ENCODE results near the gene USB1.
"Not testable (repeated sequence)": the region's sequence is repeated elsewhere in the genome, so short reads cannot be mapped to it uniquely, and the experiment has no call there.

USB1 gene

DNA sequence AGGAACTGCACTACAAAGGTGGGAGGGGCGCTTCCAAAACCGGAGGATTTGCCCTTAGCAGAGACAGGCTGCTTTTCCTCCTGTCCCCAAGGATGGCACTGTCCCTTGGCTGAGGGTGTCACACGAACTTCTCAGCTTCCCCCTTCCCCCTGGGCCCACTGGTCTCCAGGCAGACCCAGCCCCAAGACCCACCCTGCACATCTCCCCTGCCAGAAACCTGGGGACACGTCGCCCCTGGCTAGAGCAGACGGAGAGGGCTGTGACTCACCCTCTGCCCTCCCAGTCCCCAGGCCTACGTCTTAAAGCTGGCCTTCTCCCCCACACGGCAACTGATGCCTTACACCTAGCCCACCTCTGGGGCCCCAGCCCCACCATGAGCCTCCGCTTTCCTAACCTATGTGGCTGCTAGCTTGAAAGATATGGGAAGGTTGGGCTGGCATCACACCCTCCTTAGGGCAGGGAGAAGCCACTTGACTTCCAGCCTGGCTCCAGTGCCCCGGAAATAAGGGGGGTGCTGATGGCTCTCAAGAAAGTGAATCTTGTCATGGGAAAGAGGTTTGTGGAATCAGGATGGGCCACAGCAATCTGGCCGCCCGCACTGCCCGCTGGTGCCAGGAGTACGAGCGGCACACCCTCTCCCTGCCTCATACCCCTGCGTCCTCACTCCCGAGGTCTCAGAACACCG, 5.3 kb upstream of the USB1 start:
- DNase-seq = no peak

DNA sequence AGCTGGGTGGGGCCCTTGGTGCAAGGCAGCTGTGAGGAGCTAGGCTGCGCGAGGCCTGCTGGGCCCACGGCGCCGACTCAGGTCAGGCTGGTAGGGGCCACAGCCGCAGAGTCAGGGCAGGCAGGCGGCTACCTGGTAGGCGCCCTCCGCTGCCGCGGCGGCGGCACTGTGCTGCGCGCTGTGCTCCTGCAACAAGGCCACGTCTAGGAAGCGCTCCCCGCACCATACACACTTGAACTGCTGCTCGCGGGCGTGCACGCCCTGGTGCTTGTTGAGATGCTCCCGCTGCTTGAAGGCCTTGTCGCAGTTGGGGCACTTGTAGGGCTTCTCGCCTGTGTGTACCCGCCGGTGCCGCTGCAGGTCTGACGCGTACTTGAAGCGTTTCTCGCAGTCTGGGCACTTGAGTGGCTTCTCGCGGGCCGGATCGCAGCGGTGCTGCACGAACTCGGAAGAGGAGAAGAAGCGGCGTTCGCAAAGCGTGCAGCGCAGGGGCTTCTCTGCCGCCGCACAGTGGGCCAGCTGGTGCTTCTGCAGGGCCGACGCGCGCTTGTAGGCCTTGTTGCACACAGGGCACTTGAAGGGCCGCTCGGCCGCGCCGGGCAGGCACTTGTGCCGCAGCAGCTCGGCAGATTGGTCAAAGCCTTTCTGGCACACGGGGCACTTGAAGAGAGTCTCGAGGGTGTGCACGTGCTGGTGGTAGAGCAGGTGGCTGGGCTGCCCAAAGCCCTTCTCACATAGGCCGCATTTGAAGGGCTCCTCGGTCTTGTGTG, 4.6 kb upstream of the USB1 start:
- no peak for DNase-seq

DNA sequence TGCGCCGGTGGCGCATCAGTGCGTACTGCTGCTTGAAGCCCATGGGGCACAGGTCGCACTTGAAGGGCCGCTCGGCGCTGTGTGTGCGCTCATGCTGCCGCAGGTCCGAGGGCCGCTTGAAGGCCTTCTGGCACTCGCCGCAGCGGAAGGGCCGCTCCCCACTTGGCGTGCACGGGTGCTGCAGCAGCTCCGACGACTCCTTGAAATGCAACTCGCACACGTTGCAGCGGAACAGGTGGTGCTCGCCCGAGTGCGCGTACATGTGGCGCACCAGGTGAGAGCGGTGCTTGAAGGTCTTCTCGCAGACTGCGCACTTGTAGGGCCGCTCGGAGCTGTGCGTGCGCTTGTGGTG, 4.1 kb upstream of the USB1 start:
- DNase-seq = no peak

DNA sequence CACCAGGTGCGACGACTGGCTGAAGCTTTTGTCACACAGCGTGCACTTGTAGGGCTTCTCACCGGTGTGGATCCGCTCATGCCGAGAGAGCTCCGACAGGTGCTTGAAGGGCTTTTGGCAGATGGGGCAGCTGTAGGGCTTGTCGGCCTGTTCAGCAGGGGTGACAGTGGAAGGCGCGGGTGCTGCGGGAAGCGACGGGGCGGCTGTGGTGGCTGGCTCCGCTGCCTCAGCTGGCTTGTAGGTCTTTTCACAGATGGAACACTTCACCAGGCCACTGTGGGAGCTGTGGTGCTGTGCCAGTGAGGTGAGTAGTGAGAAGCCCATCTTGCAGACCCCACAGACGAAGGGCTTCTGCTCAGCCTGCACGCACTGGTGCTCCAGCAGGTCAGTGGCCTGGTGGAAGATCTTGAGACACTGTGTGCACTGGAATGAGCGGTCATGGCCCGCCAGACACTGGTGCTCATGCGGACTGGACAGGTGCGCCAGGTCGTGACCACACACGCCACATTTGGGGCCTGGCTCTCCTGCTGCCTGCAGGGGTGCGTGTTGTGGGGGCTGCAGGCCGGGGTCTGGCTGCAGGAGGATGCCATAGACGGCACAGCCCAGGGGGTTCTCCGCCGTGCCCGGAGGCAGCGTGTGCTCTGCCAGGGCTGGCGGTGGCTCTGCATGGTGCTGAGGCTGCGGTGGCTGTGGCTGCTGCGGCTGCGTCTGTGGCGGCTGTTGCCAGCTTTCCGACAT, 3.5 kb upstream of the USB1 start:
- no peak for DNase-seq

DNA sequence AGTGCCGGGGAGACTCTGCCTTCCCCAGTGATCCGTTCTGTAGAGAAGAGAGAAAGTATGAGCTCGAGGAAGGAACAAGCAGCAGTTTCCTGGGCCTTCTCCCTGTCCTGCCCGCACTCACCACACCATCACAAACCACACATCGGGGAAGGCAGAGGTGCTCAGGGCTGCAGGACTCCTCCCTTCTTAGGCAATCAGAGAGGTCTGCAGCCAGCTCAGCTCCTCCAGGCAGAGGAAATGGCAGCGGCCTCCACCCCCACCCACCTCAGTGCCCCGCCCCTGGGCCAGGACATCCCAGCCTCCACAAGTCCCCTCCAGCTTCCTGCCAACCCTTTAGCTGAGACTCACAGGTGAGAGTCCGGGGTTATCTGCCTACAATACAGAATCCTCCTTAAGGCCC, 2.7 kb upstream of the USB1 start:
- peak; percentile 23 to 28 for DNase-seq

GRCh38 chr16:57998992-57999365, 2.2 kb upstream of the USB1 start:
- peak; percentile 12 to 14 for DNase-seq

GRCh38 chr16:57999366-57999970, 1.7 kb upstream of the USB1 start:
- DNase-seq = peak; percentile 25 to 29

DNA sequence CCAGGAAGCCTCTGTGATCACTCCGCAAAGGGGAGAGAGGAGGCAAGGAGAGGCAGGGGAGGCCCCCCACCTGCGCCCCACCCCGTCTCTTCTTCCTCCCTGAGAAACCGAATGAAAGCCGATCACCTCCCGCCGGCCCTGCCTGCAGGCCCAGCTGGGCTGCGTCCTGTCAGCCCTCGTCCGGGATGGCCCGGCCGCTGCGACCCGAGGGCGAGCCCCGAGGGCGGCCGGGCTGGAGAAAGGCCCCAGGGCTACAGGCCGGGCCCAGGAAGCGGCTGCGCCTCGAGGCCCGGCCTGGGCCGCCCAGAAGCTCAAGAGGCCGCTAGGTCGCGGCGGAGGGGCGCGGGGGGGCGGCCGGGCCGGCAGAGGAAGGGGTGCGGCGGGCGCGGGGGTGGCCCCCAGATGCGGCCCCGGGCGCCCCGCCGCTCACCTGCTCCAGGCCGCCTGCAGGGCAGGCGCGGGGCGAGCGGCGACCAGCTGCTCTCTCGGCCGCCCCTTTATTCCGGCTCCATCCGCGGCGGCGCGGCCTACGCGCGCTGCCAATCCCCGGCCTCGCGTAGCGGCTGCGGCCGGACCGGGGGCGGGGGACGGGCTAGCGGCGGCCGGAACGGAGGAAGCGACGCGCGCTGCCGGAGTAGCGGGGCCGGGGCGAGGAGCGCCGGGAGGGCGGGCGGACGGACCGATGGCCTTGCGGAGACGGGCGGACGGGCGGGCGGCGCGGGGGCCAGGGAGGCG, 1.1 kb upstream of the USB1 start, which contains the start of gene ZNF319:
Gene ZNF319, minus strand, starts transcription at position 702 of the 735 bp plus-strand sequence. CDS start 2,407 bp downstream, outside the sequence.
- peak in 1 of 2 donors; percentile 5 for DNase-seq

- no peak for DNase-seq
These were observed 691 bp downstream of the USB1 start for GRCh38 chr16:58001781-58002415.

DNA sequence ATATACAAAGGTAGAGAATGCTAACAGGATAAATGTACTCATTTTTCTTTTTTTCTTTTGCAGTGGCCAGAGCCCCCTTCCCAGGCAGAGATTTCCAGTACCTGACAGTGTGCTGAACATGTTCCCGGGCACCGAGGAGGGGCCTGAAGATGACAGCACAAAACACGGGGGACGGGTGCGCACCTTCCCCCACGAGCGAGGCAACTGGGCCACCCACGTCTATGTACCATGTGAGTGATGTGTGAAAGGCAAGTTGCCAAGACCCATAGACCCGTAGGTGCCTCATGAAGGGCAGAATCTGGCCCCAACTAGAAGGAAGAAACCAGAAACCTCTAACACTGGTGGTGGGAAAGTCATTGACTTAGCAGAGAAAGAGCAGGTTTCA, 1.2 kb downstream of the USB1 start:
- no peak for DNase-seq

- no peak for DNase-seq
These were observed 1.7 kb downstream of the USB1 start for GRCh38 chr16:58002936-58003335.

GRCh38 chr16:58004736-58005135, 3.5 kb downstream of the USB1 start:
- DNase-seq = not testable (repeated sequence)

- no peak for DNase-seq
These were observed 8.7 kb downstream of the USB1 start for GRCh38 chr16:58009856-58010416.

DNA sequence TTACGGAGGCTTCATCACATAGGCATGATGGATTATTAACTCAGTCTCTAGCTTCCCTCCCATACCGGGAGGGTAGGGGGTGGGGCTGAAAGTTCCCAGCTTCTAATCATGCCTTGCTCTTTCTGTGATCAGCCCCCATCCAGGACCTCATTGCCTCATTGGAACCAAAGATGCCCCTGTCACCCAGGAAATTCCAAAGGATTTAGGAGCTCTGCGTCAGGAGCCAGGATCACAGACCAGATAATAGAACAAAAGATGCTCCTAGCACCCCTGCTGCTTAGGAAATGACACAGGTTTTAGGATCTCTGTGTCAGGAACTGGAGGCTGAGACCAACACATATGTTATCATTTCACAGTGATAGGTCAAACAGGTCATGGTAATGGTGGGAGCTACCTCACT, 9.7 kb downstream of the USB1 start:
- DNase-seq = no peak

DNA sequence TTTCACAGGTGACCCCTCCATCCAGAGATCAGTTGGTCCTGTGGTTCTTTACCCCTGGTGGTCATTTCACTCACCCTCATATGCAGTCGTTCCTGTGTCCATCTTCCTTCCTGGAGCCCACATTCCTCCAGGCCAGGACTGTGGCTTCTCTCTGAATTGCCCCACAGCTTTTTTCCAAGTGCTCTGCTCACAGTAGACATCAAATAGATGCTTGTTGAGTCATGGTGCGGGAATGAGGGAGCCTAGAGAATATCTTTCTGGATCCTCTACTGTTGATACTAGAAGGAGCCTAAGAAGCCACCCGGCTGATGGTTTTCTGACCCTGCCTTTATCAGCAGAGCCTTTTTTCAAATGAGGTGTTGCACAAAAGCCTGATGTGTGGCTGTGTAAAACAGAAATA, 10.4 kb downstream of the USB1 start:
- DNase-seq = no peak

GRCh38 chr16:58012481-58012880, 11.3 kb downstream of the USB1 start:
- DNase-seq = no peak

DNA sequence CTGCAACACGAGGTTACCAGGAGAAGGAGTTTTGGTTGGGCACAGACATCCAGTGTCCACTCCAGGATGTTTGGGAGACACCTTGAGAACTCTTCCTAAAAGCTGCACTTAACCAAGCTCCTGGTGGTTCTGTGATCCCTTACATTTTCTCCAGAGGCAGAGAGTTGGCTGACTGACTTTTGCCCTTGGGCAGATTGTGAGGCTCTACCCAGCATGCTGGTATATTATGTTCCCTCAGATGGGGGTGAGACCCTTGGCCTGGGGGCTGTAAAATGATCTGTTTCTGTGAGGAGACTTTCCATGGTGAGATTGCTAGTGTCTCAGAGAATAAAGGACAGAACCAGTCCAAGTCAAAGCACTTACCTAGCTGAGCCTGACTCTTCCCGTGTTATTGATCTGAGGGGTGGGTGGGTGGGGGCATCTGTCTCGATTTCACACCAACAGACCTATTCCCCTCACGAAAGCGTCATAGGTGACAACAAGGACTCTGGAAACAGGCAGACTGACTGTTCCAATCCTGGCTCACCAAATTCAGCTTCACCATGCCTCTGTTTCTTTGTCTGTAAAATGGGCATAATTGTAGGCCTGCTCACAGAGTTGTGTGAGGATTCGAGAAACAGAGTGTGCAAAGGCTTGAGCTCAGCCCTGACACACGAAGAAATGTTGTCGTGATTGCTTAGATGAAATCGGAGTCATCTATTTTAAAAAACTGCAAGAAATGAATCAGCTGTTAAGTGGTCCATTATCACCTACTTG, 12.2 kb downstream of the USB1 start:
- DNase-seq = no peak

DNA sequence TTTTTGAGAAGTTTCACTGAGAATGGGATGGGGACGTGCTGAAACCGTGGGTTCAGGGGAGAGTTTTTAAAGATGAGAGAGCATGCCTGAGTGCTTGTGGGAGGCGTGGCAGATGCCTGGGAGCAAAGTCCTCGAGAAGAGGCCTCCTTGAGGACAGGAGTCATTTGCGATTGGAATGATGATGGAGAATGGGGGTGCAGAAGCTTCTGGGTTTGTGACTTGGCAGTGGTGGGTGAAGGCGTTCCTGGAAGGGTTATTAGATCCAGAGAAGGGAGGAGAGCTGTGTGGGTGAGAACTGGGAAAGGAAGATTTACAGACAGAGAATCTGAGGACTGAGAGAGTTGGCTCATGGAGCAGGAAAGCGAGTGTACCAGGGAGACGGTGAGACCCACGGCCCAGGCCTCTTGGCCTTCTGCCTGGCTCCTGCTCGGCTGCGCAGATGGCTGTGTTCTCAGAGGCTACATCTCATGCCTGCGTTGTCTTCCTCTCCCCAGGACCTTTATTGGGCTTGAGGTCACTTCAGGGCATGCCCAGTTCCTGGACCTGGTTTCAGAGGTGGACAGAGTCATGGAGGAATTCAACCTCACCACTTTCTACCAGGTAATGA, 15.7 kb downstream of the USB1 start:
- no peak for DNase-seq

DNA sequence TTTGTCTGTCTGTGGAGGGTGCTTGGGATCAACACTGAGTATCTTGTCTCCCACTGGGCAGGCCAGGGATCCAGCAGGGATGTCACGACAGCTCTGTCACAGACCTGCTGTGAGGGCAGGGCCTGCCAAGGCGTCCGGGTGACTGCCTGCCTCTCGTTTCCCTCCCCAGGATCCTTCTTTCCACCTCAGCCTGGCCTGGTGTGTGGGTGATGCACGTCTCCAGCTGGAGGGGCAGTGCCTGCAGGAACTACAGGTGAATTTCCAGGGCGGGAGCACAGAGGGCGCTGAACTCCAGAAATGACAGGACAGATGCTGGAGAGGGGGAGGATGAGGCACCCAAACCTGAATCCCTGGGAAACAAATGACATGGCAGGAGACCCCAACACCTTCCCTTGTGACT, 17.6 kb downstream of the USB1 start:
- DNase-seq = no peak

DNA sequence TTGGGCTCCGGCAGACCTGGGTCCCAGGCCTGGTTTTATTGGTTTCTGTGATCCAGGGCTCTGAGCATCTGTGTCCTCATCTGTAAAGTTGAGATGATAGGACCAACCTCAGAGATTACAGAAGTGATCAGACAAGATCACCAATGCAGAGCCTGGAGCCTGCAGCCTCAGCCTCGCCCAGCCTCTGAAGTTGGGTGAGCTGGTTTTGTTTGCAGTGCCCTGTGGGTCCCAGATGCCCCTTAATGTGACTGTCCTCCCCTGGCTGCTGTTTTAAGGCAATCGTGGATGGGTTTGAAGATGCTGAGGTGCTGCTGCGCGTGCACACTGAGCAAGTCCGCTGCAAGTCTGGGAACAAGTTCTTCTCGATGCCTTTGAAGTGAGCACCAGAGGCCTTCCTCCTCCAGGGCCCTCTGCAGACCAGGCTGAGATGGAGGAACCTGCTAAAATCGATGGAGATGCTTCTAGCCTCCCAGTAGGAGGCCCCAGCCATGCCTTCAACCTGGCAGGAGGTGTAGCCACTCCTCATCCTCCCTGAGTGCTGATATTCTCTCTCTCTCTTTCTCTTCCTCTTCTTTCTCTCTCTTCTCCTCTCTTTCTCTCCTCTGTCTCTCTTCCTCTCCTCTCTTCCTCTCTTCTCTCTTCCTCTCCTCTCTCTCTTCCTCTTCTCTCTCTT, 18.8 kb downstream of the USB1 start:
- no peak for DNase-seq
